ENCODE measurements around the gene TCF19. TPM values are rescaled to one million over a fixed set of nuclear protein-coding genes. Genes with fewer than 3 reads are reported as not detected.

Gene TCF19
- total and polyA plus RNA-seq, 10 of the 15 experiments (the other 5 are each of a cell fraction or from before 2014, with no cell fraction given): 7.7 to 103 (median 53.3) TPM

GRCh38 chr6:31111712-31112111 is 46.7 kb upstream of the TCF19 start:
- Histone ChIP-seq H4K20me1 (ENCODE audit: control insufficient read depth, insufficient read depth) (no peaks in the 10 kb centered on the region), H3K4me3 (no peak overlapping the region), H2AFZ (ENCODE audit: control insufficient read depth, low read depth, low read length) (no peak overlapping the region), H3K36me3 (ENCODE audit: control insufficient read depth in 2 of 2, insufficient read depth in 2 of 2, low read length in 1 of 2) (no peaks in the 10 kb centered on the region), H3K4me2 (ENCODE audit: control insufficient read depth, insufficient read depth) (no peak overlapping the region), H3K27me3 (replicated peaks in 1 of 2; ENCODE audit: control insufficient read depth in 2 of 2, insufficient read depth in 2 of 2, low read length in 1 of 2) (peaks cover 0 to 1% of the 10 kb centered on the region in 2 experiments; a peak in 3 of 4 replicates), H3K27ac (ENCODE audit: control insufficient read depth, insufficient read depth) (no peak overlapping the region), H3K9ac (ENCODE audit: control insufficient read depth, insufficient read depth, low read length) (no peak overlapping the region), H3K79me2 (ENCODE audit: control insufficient read depth, insufficient read depth, low read length) (no peaks in the 10 kb centered on the region), H3K9me3 (replicated peaks; ENCODE audit: control insufficient read depth, insufficient read depth, low read length) (no peaks in the 10 kb centered on the region), H3K4me1 (ENCODE audit: control insufficient read depth, insufficient read depth, low read length) (no peaks in the 10 kb centered on the region)
- no peak for FAIRE-seq
- ChIA-PET RAD21 (ENCODE audit: unreplicated experiment) (no interaction called here), POLR2A (interaction anchor here (0.5 kb wide), 1 partner anchor 504 kb away, joined by 4 read pairs; no protein-coding TSS in a partner anchor), SMC1A (ENCODE audit: uncharacterized antibody, unreplicated experiment) (no interaction called here), CTCF (no interaction called here)
- DNase-seq (ENCODE audit: low read depth, low spot score): no peak
- ATAC-seq: no peak
- BruUV-seq (replicated peaks): no TSS peak
- in situ Hi-C loops (cut with MboI): no loop called here
- intact Hi-C loops (cut with micrococcal nuclease; ENCODE audit: unreplicated experiment): no loop called here
- TF ChIP-seq E2F8 (IDR thresholded peaks at IDR 0.05; ENCODE audit: low read depth, partially characterized antibody) (no peak), HSF1 (IDR thresholded peaks at IDR 0.05; ENCODE audit: low read depth, low read length) (no peak), SREBF1 (IDR thresholded peaks at IDR 0.05; ENCODE audit: low read length) (no peak)
- 33% methylated on average over 13 of the region's 13 CpGs for WGBS (ENCODE audit: insufficient coverage, insufficient replicate concordance, low lambda C conversion rate, missing lambda C conversion rate)

Data from GM12878 (cell line).